Activated T-cell treated with anti-CD3 and anti-CD28 coated beads, Interleukin-2, amount 50 U/mL, for 4 hours (primary cell): ENCODE measurements around the gene COPG2. TPM values are rescaled to one million over a fixed set of nuclear protein-coding genes. Genes with fewer than 3 reads are reported as not detected.
A peak's percentile ranks its signal among the peaks of the same experiment; 100 is the strongest.

ENCODE experiments used
- ATAC-seq, 2 donors: fragments of 200-7000 bp; cut with Tn5 transposase; one replicate each; pipeline ENCODE4 v1.10.0; 2021
- DNase-seq: peaks from one replicate; pipeline ENCODE4 v3.0.0-alpha.2; 2020
- H3K27me3 Mint-ChIP-seq: one replicate; pipeline ENCODE4 v1.8.0; 2021; ENCODE audit warnings: low read depth, mixed read lengths
- H3K36me3 Mint-ChIP-seq: one replicate; pipeline ENCODE4 v1.8.0; 2022; ENCODE audit warnings: mixed read lengths; ENCODE audit not compliant: insufficient read depth
- H3K4me1 Mint-ChIP-seq: one replicate; pipeline ENCODE4 v1.8.0; 2021; ENCODE audit warnings: low read depth, mixed read lengths
- H3K4me3 Mint-ChIP-seq: one replicate; pipeline ENCODE4 v1.8.0; 2021; ENCODE audit warnings: mild to moderate bottlenecking, moderate library complexity, mixed read lengths
- H3K9me3 Mint-ChIP-seq: one replicate; pipeline ENCODE4 v1.8.0; 2021; ENCODE audit warnings: mixed read lengths
- total RNA-seq, 3 donors: library from RNA; stranded (reverse); gene quantifications; one replicate each; pipeline ENCODE4 v1.2.1, GENCODE V29; 2021

Gene COPG2
- total RNA-seq, 3 donors from 2014 or later, result 13.9 to 16.2 (median 15.4) TPM

GRCh38 chr7:130473289-130473688, 195.3 kb downstream of the COPG2 start:
- no peak for ATAC-seq
- Mint-ChIP-seq H3K4me1 (no peaks in the 10 kb centered on the region), H3K4me3 (no peak overlapping the region), H3K9me3 (no peaks in the 10 kb centered on the region), H3K27me3 (peaks cover 13% of the 10 kb centered on the region), H3K36me3 (no peaks in the 10 kb centered on the region)
- DNase-seq, result no peak

GRCh38 chr7:130471974-130472373, 196.6 kb downstream of the COPG2 start:
- no peaks in the 10 kb centered on the region for H3K9me3 Mint-ChIP-seq
- no peaks in the 10 kb centered on the region for H3K4me1 Mint-ChIP-seq
- H3K27me3 Mint-ChIP-seq, result peaks cover 13% of the 10 kb centered on the region

GRCh38 chr7:130468612-130469011, 199.9 kb downstream of the COPG2 start:
- H3K27me3 Mint-ChIP-seq, result peaks cover 9% of the 10 kb centered on the region
- H3K4me1 Mint-ChIP-seq, result no peaks in the 10 kb centered on the region

More at GRCh38 chr7:130471974-130472373, 196.6 kb downstream of the COPG2 start:
- ATAC-seq, result no peak
- no peak for DNase-seq
- no peaks in the 10 kb centered on the region for H3K36me3 Mint-ChIP-seq
- no peak overlapping the region for H3K4me3 Mint-ChIP-seq

GRCh38 chr7:130463553-130464434, 204.8 kb downstream of the COPG2 start:
- Mint-ChIP-seq H3K4me1 (peaks cover 2% of the 10 kb centered on the region), H3K36me3 (no peaks in the 10 kb centered on the region), H3K4me3 (no peak overlapping the region), H3K27me3 (peaks cover 2% of the 10 kb centered on the region), H3K9me3 (peaks cover 16% of the 10 kb centered on the region)
- ATAC-seq (no peak), DNase-seq (no peak)

More at GRCh38 chr7:130468612-130469011, 199.9 kb downstream of the COPG2 start:
- no peak for DNase-seq
- ATAC-seq, result no peak
- H3K36me3 Mint-ChIP-seq, result no peaks in the 10 kb centered on the region
- no peak overlapping the region for H3K4me3 Mint-ChIP-seq
- H3K9me3 Mint-ChIP-seq, result peaks cover 4% of the 10 kb centered on the region

- DNase-seq, result no peak
- peaks cover 2% of the 10 kb centered on the region for H3K27me3 Mint-ChIP-seq
- H3K9me3 Mint-ChIP-seq, result peaks cover 16% of the 10 kb centered on the region
- peaks cover 9% of the 10 kb centered on the region for H3K4me1 Mint-ChIP-seq
- H3K36me3 Mint-ChIP-seq, result no peaks in the 10 kb centered on the region
- H3K4me3 Mint-ChIP-seq, result no peak overlapping the region
- ATAC-seq, result no peak
These were observed 207.3 kb downstream of the COPG2 start for GRCh38 chr7:130461272-130461671.

- peaks cover 11% of the 10 kb centered on the region for H3K4me1 Mint-ChIP-seq
- no peaks in the 10 kb centered on the region for H3K36me3 Mint-ChIP-seq
- H3K27me3 Mint-ChIP-seq, result no peaks in the 10 kb centered on the region
- H3K9me3 Mint-ChIP-seq, result peaks cover 11% of the 10 kb centered on the region
- ATAC-seq (peak in 1 of 2 donors; percentile 55), DNase-seq (no peak)
- H3K4me3 Mint-ChIP-seq, result peak overlapping the region; percentile 22
These were observed 210.3 kb downstream of the COPG2 start for GRCh38 chr7:130458257-130458656.

Other genes starting within 250 kb of the COPG2 start
- gene CEP41, start 227.7 kb downstream of the COPG2 start, total RNA-seq, result 10 to 100 TPM in 2 of 3 donors, 1 to 10 TPM in 1; 9.5 to 13.9 (median 13.2) TPM
- 1 to 10 TPM; 3.5 to 5.9 (median 5.2) TPM for gene MEST, start 176.7 kb downstream of the COPG2 start, total RNA-seq
- not detected for gene TSGA13, start 17.8 kb upstream of the COPG2 start, total RNA-seq
- gene KLF14, start 65.5 kb upstream of the COPG2 start, total RNA-seq, result not detected